NCI-H524 treated with DMSO at 0.1 percent for 48 hours (cell line): Measurements from ENCODE around the gene S100A12.
"Not testable (repeated sequence)": the region's sequence is repeated elsewhere in the genome, so short reads cannot be mapped to it uniquely, and the experiment has no call there.

Source experiments
- DNase-seq: peaks from one replicate; lab custom pipeline; 2025; lab: John Stamatoyannopoulos, UW

S100A12 gene

GRCh38 chr1:153353226-153353947, 22.0 kb downstream of the S100A12 start:
- DNase-seq, result no peak

GRCh38 chr1:153352523-153352922, 22.9 kb downstream of the S100A12 start:
- peak; percentile 22 for DNase-seq

- no peak for DNase-seq
Observed at GRCh38 chr1:153350321-153350957, 25.0 kb downstream of the S100A12 start.

- no peak for DNase-seq
Observed at GRCh38 chr1:153349363-153350320, 25.8 kb downstream of the S100A12 start.

GRCh38 chr1:153348511-153349362, 26.7 kb downstream of the S100A12 start, which contains the start of gene PGLYRP4:
Gene PGLYRP4 (minus strand): TSS chr1:153348841. CDS start chr1:153347932, 909 bp downstream.
- DNase-seq, result no peak

GRCh38 chr1:153347856-153348255, 27.6 kb downstream of the S100A12 start:
- peak; percentile 42 for DNase-seq

- DNase-seq, result not testable (repeated sequence)
Observed at GRCh38 chr1:153347049-153347448, 28.4 kb downstream of the S100A12 start.

- no peak for DNase-seq
Observed at GRCh38 chr1:153346077-153346723, 29.2 kb downstream of the S100A12 start.

GRCh38 chr1:153345187-153346076, 30.0 kb downstream of the S100A12 start:
- no peak for DNase-seq

GRCh38 chr1:153344718-153345025, 30.7 kb downstream of the S100A12 start:
- no peak for DNase-seq

GRCh38 chr1:153343811-153344717, 31.4 kb downstream of the S100A12 start:
- DNase-seq, result no peak

GRCh38 chr1:153343040-153343681, 32.3 kb downstream of the S100A12 start:
- DNase-seq, result no peak

- no peak for DNase-seq
Observed at GRCh38 chr1:153342178-153342577, 33.2 kb downstream of the S100A12 start.

GRCh38 chr1:153341431-153341934, 33.9 kb downstream of the S100A12 start:
- no peak for DNase-seq

GRCh38 chr1:153340356-153340755, 35.1 kb downstream of the S100A12 start:
- no peak for DNase-seq

GRCh38 chr1:153339802-153340201, 35.6 kb downstream of the S100A12 start:
- no peak for DNase-seq

- no peak for DNase-seq
Observed at GRCh38 chr1:153337980-153338853, 37.2 kb downstream of the S100A12 start.
